Heart left ventricle (tissue), 13 donors: Measurements from ENCODE around the gene AGMO.

Source experiments
- POLR2A ChIP-seq, 2 donors: fragments of 450-650 bp; IDR thresholded peaks; one replicate each; pipeline ENCODE4 v1.6.1; 2017; ENCODE audit warnings: antibody characterized with exemption in 2 of 2, mild to moderate bottlenecking in 2 of 2, moderate library complexity in 2 of 2
- TF ChIP-seq, protein P1 (sequence below), 12 donors: fragments of 200-600 bp; sonication (generic) in 4 of 12; IDR thresholded peaks; one replicate each; pipeline versions ENCODE4 v1.5.0 to v1.8.0; 2018 to 2022; ENCODE audit warnings: antibody characterized with exemption in 12 of 12, mild to moderate bottlenecking in 5 of 12
- donor health status: ischemic (EF 13 %, LVEDD 7.1; RV severe dilation, severe dysfunction).
- donor health status: DM: no; HTN: yes; CAD: no.
- donor health status: DM: no; HTN: no; CAD: no.
- donor health status: ischemic (EF 25% LVEDD 6.9; RV normal size, moderate dysfunction).
- donor health status: ischemic (EF 25% LVEDD 5.7; RV mildly dilated, moderate dysfunction).
- donor health status: ischemic (EF 35%, LVEDD 5.7; RV mildly dilated, moderate dysfunction).
- donor health status: nonischemic (EF 11% LVEDD 7.7; RV severe dilation, severe dysfunction).
- donor health status: DM: yes; HTN: yes; CAD: no.
- donor health status: PGD.
- donor health status: ischemic (EF 29% LVEDD 5.4; RV normal size, mild dysfunction).
- donor health status: nonischemic (EF 23%, LVEDD 6.1; RV moderate dilation, normal function).

DNA sequence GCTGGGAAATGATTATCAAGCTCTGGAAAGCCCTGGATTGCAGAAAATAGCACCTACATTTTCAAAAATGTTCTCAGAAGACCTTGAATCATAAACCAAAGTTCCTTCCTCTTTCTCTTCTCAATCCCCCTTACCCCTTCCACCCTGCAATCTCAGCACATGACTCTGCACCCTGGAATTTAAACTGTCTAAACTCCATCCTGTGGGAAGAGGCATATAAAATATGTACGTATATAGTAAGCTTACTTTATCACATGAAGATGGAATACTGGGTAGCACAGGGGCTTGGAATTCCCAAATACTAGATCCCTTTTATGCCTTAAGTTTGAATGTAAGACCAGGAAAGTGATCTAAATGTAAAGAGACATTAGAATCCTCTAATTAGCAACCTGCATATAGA, 7.7 kb downstream of the AGMO start:
- TF ChIP-seq, protein P1, sequence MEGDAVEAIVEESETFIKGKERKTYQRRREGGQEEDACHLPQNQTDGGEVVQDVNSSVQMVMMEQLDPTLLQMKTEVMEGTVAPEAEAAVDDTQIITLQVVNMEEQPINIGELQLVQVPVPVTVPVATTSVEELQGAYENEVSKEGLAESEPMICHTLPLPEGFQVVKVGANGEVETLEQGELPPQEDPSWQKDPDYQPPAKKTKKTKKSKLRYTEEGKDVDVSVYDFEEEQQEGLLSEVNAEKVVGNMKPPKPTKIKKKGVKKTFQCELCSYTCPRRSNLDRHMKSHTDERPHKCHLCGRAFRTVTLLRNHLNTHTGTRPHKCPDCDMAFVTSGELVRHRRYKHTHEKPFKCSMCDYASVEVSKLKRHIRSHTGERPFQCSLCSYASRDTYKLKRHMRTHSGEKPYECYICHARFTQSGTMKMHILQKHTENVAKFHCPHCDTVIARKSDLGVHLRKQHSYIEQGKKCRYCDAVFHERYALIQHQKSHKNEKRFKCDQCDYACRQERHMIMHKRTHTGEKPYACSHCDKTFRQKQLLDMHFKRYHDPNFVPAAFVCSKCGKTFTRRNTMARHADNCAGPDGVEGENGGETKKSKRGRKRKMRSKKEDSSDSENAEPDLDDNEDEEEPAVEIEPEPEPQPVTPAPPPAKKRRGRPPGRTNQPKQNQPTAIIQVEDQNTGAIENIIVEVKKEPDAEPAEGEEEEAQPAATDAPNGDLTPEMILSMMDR (IDR thresholded peaks at IDR 0.05) = no peak
- TF ChIP-seq POLR2A (IDR thresholded peaks at IDR 0.05) = no peak
